ENCODE results near the gene HOXD4.

The HOXD4 gene

DNA sequence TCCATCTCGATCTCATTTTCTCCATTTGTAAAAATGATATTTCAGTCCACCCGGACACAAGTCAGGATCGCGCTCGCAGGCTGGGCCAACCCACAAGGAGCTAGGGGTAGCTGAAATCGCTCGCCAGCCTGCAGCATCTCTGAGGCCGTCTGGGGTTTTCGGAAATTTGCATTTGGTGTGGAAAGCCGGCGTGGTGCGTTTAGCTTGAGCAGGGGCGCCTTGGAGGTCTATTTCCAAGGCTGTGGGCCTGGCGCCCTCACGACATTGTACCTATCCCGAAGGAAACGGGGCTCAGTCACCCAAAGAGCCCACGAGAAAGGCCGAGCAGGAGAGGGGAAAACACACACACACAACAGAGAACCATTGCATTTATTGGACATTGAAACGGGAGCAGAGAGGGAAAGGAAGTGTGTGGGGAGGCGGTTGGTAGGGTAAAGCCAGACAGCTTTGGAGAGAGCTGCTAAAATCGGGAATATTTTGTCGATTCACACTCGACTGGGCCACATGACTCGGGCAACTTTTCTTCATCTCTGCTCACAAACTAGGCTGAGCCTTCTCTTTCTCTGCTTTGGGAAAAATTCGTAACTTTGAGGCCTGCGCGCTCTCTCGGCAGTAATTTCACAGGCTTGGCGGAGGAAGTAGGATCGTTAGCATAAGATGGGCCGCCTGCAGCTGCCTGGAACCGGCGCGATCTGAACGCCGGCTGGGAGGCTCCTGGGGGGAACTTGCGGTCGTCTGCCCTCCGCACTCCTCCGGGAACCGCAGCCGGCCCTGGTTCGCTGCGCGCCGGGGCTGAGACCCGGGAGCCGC lies 23.0 kb upstream of the HOXD4 start:
- DNase-seq, result no peak

DNA sequence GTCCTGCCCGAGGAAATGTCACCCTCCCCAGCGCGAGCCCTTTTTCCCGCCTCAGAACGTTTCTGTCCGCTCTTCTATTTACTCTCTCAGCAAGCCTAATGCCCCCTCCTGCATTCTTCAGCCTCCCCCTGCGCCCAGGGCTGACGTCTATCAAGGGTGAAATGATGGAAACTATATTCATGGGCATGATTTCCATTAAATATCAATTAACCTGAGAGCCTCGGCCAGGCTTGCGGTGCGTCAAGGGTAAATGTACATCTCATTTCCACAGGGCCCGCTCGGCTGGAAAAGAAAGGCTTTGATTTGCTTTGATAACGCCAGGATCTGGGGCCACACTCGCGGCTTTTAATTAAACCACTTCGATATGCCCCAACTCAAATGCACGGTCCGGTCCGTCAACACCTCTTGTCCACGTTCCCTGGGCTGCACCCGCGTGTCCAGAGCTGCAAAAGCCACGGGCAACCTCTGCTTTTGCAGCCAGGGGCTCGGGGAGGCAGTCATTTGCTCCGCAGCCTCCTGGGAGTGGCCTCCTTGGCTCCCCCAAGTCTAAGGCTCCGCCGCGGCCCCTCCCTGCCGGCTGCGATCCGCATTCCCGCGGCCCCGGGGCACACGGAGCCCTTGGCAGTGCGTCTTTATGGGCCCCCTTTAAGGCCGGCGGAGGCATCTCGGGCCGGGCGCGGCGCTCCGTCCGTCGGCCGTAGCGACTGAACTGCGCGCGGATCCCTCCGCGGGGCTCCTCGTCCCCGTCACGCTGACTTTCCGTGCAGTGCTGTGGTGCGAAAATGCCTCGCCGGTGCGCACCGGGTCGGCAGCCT lies 22.2 kb upstream of the HOXD4 start, which contains the start of gene HOXD8:
HOXD8 (plus strand) TSS at position 724 of the 815 bp plus-strand sequence. CDS start 662 bp downstream, outside the sequence.
- no peak for DNase-seq

DNA sequence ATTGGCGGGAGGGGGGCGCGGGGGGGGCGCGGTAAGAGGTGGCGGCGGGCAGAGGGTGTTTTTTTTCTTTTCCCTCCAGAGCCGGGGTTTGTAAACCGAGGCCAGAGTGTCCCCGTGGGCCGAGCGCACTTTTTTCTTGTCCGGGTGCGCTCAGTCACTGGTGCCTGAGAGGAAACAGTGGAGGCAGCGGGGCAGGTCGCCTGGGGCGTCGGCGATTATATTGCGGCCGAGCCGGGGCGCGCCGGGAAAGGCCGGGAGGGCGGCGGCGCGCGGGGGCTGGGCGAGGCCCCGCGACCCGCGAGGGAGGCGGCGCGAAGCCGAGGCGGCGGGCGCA lies 21.6 kb upstream of the HOXD4 start:
- no peak for DNase-seq

DNA sequence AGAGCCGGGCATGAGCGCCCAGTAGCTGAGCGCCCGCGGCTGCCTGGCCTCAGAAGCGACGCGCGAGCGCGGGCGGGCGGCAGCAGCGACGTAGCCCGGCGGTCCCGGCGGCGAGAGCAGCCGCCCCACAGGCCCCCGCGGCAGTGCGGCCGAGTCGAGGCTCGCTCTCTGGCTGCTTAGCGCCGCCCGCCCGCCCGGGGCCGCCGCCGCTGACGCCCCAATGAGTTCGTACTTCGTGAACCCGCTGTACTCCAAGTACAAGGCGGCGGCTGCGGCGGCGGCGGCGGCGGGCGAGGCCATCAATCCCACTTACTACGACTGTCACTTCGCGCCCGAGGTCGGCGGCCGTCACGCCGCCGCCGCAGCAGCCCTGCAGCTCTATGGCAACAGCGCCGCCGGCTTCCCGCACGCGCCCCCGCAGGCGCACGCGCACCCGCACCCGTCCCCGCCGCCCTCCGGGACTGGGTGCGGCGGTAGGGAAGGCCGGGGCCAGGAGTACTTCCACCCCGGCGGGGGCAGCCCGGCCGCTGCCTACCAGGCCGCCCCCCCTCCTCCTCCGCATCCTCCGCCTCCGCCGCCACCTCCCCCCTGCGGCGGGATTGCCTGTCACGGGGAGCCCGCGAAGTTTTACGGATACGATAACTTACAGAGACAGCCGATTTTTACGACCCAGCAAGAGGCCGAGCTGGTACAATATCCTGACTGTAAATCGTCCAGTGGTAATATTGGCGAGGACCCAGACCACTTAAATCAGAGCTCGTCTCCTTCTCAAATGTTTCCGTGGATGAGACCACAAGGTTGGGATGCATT lies 21.0 kb upstream of the HOXD4 start:
- no peak for DNase-seq

DNA sequence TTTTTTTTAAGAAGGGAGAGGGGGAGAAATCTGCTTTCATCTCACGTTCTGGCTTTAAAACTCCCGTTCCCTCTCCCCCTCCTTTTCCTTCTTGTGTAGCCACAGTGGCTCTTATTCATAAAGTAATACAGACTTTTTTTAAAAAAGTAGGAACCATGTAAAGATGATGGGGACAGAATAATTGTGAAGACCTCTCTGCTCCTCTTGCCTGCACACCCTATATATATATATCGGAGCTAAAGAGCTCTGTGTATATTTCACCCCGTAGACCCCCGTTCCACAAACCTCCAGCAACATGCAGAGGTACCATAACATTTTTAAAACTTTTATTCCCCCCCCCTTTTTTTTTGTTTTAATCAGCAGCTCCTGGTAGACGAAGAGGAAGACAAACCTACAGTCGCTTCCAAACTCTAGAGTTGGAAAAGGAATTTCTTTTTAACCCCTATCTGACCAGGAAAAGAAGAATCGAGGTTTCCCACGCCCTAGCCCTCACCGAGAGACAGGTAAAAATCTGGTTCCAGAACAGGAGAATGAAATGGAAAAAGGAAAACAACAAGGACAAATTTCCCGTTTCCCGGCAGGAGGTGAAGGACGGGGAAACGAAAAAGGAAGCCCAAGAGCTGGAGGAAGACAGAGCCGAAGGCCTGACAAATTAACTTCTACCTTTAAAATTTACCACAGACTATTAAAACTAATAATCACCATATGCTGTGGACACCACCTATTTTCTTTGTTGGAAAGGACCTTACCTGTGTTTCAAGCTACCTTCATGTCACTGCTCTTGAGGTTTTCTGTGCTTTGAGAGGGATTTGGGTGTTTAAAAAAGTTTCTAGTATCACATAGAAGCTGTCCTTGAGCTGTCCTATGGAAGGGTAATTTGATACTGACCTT lies 20.1 kb upstream of the HOXD4 start:
- no peak for DNase-seq

DNA sequence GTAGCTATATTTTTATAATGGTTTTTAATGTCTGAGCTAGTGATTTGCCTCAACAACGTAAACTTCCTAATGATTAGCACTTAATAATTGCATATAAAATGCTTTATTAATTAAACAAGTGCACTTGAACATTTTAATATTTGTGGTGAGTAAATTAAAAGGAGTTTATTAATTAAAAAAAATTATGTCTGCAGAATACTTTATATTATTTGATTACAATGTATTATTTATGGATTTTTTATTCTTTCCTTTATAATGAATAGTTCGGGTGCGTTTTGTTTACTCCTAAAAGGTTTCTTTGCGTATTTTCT lies 19.5 kb upstream of the HOXD4 start:
- DNase-seq, result no peak

DNA sequence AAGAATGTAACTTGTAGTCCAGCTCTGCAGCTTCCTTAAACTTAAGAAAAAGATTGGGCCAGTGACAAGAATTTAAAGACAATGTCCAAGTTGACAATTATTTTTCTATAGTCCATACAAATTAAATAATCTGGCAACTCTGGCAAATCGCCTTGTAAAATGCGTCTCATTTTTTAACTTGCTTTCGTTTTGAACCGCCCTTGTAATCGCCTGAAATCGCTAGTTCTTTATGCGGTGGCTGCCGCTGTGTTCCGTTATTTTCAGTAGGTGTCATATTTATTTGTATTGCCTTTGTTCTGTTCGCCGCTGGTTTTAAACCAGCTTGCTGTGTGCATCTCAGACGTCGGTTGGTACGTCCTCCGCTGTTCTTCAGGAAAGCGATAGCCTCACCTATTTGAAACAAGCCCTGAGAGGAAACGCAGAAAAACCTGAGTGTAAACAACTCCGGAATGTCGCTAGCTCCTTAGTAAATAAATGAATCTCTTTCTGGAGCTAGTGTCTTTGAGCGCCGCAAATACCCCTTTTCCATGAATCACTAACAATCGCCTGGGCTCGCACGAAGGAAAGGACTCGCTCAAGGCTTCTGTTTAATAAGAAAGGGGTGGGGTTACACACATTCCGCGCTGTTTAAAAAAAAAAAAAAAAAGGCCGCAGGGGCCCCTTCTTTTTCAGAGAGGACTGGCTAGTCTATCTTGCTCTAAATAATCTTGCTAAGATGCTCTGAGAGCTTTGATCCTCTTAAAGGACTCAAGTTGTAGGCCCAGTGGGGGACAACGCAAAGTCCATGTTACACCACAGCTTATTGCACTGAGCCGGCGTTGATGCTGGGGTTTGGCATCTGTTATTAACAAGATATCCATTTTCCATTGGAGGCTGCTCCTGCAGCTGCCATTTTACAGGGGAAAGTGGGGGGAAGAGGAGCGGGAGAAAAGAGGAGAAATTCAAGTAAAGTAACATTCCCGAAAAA lies 18.9 kb upstream of the HOXD4 start:
- DNase-seq, result no peak

DNA sequence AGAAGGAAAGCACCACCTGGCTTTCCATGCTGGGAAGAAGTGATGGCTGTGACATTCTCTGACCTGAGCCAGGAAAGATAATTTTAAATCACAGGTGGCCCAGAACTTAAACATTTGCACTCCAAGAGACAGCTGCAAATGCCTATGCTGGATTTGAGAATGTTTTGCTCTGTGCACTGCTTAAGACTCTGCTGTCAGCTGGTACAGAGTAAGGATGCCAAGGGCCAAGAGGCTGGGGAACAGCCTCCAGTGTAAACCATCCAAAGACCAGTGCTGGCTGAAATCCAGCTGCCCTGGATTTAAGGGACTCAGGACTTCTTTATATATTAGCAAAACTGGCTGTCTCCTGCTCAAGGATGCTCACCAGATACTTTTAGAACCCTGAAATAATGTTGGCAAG lies 18.0 kb upstream of the HOXD4 start:
- no peak for DNase-seq

DNA sequence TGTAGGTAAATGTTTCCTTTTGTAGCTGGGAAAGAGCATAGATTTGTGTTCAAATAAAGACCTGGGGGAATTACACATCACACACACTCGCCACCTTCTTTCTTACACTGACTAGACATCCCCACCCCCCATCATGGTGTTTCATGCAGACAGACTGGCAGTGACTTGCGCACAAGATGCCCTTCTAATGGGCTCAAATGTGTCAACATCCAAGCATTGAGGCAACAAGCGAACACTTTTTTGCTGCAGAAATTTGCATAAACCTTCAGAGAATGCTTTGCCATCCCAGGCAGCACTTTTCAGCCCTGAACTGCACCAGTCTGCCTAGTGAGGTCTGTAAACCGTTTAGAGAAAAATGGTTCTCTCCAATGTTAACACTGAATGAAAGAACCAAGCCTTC lies 17.3 kb upstream of the HOXD4 start:
- DNase-seq, result no peak

DNA sequence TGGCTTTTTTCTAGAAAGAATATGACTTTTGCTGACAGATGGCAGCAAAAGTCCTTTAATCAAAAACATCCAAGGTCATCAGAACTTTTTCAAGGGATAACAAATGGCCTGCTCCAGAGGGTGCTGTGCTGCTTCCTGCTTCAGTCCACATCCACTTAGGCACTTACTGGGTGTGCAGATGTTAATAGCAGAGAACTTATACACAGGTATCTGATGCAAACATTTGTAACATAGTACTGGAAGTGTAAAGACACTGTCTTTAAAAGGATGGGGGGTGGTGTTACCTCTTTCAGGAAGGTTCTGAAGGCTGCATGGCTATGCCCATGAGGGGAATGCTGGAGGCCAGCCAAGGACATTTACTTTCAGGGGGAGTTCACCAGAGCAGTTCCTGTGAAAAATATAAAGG lies 16.3 kb upstream of the HOXD4 start:
- DNase-seq, result no peak

DNA sequence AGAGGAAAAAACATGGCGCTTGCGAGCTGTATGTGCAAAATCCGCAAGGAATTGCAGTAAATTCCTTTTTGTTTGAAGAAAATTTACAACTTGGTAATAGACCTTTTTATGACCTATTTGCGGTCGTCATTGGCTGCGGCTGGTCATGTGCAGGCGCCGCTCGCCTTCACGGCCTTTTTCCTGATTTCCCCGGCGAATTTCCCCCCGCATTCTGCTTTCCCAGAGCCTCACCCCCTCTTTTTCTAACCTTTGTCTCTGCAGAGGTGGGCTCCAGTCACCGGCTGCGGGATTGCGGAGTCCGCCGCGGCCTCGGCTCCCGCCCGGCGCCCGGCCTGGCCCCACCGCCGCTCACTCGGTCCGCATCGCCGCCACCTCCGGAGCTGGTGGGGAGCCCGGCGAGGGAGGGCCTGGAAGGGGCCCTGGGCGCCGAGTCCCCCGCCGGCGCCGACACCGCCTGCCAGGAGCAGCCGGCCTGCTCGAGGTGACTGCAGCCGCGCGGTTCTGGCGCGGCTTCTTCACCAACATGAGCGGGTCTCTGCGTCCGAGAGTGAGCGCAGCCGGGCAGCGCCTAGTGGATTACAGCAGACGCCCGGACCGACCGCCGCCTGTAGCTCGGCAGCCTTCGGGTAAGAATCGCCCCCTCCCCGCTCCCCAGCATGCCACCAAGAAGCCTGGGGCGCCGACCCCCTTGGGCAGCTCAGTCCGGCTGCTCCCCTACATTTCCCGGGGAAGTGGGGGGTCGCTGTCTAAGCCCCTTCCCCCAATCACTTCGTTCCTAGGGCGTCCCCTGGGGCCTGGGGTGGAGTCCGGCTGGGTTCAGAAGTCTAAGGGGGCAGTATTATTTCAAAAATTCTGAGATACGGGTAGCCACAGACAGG lies 14.7 kb upstream of the HOXD4 start:
- no peak for DNase-seq

DNA sequence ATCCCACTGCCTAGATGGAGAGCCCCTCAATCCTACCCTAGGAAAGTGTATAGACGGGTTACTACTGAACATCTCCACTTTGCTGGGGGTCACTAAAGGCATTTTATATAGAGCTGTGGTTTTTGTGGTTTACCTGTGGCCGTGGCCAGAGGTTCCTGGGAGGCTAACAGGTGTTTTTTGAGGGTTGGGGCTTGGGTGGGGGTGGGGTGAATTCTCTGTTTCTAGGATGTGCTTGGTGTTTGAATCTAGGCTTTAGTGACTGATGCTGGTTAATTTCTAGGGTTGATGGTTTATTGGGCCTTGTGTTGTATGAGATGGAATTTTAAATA lies 14.1 kb upstream of the HOXD4 start:
- no peak for DNase-seq

DNA sequence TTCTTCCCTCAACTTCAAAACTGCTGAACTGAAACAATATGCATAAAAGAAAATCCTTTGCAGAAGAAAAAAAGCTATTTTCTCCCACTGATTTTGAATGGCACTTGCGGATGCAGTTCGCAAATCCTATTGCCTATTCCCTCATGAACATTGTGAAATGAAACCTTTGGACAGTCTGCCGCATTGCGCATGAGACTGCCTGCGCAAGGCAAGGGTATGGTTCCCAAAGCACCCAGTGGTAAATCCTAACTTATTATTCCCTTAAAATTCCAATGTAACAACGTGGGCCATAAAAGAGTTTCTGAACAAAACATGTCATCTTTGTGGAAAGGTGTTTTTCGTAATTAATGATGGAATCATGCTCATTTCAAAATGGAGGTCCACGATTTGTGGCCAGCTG lies 13.4 kb upstream of the HOXD4 start:
- DNase-seq, result no peak

DNA sequence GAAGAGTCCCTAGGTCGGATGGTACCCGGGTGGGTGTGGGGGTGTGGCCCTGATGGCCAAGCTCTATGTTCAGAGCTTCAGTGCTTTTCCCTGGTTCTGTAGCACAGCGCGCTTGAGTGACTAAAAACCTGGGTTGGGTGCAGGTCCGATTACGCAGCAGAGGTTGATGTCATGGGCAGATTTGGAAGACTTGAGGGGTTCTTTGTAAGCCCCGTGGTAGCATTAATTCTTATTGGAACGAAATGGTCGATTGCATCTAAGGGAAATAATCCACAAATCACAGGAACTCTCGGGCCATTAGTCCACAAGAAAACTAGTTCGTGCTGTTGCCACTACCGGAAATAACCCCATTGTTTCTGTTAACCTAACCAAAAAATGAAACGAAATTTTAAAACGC lies 12.8 kb upstream of the HOXD4 start:
- no peak for DNase-seq

DNA sequence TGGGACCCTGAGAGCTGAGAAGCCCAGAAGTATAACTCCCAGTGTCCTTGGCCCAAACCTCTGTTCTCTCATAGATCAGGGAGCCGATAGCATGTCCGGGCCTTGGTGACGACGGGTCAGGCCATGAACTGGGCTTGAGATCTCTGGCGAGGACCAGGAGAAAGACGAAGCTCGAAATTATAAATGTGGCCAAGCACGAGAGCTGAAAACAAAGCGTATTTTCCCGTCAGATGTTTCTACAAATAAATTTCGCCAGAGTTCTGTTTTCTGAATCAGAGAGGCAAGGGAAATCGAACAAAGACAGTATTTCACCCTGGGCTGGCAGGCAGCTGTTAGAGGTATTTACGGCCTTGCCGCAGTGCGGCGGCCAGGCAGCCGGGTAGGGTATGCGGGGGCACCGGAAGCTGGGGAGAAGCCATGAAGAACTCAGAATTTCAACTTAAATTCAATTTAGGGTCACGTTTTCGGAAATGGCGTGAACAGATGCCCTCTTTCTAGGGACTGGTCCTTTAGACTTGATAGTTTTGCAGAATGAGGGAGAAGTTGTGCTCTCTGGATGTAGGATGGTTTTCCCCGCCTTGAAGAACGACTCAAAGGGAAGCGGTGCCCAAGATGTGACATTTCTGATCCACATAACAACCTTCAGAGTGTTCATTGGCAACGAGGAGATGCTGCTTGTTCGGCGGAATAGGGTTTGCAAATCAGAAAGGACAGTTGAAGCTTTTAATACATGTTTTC lies 12.3 kb upstream of the HOXD4 start:
- no peak for DNase-seq

DNA sequence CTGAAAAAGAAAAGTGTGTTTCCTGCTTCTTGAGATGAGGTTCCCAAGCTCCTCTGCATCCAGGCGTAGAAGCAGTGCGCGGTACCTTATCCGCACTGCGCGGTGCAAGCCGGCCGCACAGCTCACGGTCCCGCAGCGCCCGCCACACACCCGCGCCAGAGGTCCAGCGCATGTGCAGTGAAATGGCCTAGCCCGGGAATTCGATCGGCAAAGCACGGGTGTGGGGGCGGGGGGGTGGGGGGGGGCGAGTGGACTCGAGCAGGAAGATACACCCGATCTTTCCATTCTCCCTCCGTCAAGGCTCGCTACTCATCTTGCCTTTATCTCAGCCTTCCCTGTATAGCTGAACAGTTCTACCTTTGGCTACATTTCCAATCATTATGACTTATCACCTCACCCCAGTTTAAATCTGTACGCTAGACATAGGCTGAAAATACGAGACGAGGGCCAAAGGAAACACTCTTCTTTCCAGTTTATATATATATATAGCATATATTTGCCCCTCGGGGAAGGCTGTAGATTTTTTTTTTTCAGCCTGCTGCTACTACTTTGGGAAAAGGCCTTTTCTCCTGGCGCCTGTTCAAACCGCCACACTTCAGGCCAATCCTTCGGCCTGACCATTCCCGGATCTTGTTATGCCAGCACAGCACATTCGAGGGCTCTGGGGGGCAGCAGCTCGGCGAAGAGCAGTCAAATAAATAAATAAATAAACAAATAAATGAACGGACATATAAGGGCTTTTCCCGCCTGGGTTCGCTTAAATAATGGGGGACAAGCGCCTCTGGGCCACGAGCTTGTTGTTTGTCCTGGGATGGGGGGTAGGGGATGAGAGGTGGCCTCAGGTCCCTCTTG lies 11.5 kb upstream of the HOXD4 start:
- DNase-seq, result no peak

DNA sequence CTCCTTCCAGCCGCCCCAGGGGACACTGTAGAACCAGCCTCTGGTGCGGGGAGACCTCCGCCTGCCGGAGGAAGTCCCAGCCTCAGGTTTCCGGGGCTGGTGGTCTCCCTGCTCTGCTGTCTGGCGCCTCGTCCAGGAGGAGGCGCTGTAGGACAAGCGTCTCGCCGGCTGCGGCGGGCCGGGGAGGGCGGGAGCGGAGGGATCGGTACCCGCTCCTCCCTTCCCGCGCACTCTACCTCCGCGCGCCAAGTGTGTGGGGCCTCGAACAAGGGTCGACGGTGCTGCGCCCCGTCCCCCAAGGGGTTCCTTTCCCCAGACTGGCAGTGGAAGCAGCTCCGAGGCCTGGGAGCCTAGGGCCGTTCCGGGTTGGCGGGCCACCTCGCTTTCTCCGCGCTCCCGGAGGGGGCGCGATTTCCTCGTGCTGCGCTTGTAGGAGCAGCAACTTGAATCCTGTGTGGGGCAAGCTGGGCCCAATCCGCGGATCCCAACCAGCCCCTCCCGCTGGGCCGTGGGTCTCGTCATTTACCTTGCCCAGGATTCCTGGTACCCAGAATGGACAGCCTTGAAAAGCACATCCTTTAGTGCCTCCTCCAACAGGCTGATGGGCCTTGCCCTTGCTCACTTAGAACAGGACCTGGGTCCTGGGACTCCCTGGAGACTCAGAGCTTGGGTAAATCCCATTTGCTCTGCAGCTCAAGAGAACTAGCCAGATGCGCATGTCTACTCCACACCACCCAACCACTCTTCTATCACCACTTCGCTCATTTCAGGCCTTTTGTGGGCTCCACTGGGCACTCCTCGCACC lies 10.6 kb upstream of the HOXD4 start:
- no peak for DNase-seq

DNA sequence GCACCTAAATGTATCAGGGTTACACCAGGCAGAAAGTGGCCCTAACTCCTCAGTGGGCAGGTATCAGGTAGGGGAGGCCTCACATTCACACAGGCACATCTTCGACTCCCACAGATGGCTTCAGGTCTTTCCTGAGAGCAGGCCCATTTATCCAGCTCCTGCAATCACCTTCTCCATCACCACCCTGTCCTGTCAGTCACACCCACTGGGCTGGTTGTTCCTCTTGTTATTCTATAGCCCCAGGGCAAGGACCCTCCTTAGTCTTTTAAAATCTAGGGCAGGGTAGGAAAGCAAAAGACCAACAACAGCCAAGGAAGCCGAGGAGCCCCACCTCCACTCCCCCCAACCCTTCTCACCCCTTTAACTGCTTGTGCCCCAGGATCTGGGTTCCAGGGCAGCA lies 9.1 kb upstream of the HOXD4 start:
- no peak for DNase-seq

All from NCI-H510A (cell line).